Activated T-helper 1 cell treated with anti-CD3 and anti-CD28 coated beads, Interleukin-2, amount 50 U/mL, for 16 hours (primary cell): Measurements from ENCODE around the gene PPP1R10.

Source experiments
- DNase-seq, 2 donors: peaks; one replicate each; pipeline ENCODE4 v3.0.0-alpha.2; 2020; ENCODE audit warnings: low read depth in 1 of 2, low spot score in 1 of 2

Gene PPP1R10

DNA sequence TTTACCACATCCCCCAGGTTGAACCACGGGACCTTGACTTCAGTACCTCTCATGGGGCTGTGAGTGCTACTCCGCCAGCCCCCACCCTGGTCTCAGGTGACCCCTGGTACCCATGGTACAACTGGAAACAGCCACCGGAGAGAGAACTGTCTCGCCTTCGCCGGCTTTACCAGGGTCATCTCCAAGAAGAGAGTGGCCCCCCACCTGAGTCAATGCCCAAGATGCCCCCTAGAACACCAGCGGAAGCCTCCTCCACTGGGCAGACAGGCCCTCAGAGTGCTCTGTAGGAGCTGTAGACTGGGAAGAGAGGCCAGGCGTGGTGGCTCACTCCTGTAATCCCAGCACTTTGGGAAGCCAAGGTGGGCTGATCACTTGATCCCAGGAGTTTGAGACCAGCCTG lies 8.5 kb upstream of the PPP1R10 start:
- DNase-seq, result no peak

DNA sequence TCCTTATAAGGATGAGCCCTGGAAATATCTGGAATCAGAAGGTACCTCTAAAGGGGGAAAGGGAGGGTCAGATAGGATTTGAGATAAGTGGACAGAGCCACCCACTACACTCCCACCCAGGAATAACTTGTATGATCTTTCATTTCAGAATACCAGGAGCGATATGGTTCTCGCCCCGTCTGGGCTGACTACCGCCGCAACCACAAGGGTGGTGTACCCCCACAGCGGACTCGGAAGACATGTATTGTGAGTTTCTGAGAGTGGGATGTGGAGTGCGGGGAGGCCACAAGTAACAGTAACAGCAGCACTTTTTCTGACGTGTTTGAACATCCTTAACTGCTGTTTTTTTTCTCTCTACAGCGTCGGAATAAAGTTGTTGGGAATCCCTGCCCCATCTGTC lies 2.5 kb upstream of the PPP1R10 start:
- no peak for DNase-seq

DNA sequence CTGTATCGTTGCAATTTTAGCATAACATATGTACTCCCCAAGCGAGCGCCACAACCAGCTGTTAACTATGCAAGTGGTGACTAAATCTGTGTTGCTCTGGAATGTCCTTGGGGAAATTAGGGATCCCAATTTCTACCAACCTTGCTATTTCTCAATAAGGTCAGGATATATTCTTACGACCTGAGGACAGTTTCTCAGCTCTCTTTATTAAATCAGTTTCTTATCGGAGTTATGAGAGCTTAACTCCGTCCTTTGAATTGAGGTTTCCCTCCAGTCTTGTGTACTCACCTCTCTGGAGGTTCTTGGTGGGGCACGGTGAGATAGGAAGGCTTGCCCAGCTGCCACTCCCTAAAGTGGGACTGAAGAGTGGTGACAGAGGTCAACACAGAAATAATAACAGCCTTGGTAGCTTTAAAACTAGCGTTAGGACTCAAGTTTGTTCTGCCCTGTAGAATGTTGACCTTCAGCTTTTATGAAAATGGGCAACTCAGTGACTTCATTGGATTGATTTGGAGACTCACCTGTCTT lies 1.3 kb upstream of the PPP1R10 start:
- DNase-seq, result no peak

DNA sequence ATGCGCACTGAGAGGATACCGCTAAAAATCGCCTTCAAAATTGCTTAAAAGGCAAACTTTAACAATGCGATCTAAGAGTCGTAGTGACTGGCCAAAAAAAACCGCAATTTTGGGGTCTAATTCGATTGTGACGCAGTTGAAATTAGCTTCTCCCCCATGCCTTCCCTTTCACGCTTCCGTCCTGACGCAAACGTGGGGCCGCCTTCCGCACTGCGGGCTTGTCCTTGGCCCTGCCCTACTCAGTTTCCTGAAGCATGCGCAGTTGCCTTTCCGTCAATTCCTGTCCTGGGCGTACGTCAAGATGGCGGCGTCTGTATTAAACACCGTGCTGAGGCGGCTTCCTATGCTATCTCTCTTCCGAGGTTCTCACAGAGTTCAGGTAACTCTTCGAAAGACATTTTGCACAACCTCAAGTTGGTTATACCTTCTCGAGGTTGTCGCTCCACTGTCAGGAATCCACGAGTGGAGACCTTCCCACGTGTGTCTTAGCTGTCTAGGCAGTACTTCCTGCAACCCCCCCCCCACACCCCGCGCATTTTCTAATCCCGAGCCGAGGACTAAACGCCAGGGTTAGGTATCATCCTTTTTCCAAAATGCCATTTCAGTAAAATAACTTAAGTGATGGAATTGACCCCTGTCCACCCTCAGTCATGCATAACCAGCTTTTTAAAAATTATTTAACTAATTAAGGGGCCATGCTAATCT lies 674 bp upstream of the PPP1R10 start, which contains the start of gene MRPS18B:
MRPS18B (plus strand) TSS at position 276 of the 705 bp plus-strand sequence; CDS start at position 302, 26 bp downstream.
- peak; percentile 91 to 96 for DNase-seq

DNA sequence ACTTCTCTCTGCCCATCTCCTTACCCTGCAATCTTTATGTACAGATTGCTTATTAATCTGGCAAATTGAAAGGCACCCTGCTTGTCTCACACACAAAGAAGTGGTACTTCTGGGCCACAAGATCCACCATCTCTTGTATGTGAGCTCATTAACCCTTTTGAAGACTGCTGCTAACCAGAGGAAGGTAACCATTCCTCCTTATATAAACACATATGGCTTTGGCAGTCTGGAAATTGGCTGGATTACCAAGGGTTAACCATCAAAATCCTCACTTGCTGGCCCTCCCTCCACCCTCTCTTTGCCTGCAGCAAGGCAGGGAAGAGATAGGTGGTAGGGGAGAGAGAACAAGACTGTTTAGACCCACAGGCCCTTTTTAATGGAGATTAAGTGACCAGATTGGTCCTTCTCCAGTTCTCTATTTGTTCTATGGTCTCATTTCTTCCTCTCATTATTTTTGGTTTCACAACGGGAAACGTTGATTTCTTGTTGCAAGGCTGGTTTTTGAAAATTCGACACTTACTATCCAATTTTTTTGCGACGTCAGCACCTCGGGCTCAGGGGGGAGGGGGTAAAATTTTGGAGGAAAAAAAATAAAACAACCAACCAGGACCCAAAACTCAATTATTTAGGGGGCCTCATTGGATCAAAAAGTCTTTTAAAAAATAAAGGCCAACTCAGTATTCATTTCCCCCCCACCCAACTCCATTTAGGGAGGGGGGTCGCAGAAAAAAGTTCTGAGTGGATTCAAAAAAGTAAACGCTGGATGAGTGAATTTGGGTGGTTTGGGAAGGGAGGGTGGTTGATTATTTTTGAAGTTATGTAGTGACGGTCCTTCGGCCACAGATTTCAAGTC lies 859 bp downstream of the PPP1R10 start:
- DNase-seq, result no peak

DNA sequence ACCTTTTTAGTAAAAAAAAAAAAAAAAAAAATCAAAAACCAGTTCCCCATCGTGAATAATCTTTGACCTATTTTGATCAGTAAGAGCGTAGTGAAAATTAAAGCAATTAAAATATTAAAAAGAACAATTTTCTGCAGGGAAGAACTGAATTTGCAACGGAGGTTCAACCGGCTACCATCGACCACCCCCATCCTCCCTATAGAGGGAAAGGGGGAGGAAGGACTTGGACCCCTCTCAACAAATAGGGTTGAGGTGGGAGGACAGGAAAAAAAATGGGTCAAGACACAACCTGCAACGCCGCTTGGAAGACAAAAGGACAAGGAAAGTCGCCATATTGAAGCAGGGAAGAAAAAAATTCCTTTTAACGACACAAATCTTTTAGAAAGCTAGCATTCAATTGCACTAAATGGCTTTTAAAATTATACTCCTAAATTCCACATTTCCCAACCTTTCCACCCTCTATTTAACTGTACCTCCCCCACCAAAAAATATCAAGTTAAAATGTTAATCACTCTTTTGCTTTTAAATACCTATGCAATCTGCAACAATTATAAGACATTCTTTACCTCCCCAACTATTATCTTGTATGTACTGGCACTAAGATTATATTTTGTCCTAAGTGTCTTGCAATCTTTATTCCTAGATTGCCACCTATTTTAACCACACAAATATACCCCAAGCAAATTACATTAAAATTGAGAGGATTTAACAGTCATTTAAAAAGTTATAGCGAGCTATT lies 1.7 kb downstream of the PPP1R10 start:
- DNase-seq, result no peak

DNA sequence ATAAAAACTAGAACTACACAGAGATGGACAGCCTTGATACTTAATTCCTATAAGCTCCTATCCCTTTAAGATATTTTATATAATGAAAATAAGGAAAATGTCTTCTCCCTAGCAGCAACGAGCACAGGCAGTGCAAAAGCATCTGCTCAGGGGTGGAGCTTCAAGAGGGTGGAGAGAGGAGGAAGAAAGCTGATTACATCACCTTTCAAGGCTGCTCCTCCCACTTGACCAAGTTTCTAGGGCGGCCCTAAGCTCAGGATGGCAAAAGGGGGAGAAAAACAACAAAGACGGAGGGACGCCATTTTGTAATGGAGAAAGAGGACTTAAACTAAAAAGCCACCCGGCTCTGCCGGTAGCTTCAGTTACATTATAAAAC lies 2.2 kb downstream of the PPP1R10 start:
- DNase-seq, result peak; percentile 53 to 71

DNA sequence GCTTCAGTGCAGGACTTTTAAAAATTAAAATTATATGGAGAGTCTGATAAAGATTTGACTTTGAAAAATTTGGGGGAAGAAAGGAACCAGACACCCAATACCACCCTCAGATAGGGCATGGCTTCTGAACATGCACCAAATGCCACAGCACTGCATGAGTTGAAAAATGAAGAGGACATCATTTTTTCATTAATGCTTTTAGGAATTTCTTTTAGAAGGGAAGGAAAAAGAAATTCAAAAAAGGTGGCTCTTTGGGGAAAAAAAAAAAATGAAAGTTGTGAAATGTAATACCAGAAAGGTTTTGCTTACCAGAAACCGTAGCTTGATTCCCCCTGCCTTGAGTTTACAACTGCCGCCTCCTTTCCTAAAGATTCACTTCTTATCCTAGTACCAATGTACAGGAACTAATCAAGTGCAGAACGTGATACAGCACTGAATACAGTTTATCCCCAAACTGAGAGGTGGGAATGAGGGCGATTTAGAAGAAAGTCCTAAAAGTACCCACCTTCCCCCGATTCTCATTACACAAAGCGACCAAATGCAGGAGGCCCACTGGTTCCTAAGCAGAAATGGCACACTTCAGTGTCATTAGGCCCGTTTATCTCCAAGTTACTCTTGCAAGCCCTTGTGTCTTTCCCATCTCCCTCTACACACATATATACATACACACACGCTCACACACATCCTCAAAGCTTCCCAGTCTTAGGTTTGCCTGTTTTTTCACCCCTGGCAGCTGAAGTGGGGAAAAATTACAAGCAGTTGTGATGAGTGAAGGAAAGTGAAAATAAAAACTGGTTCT lies 2.8 kb downstream of the PPP1R10 start:
- no peak for DNase-seq

DNA sequence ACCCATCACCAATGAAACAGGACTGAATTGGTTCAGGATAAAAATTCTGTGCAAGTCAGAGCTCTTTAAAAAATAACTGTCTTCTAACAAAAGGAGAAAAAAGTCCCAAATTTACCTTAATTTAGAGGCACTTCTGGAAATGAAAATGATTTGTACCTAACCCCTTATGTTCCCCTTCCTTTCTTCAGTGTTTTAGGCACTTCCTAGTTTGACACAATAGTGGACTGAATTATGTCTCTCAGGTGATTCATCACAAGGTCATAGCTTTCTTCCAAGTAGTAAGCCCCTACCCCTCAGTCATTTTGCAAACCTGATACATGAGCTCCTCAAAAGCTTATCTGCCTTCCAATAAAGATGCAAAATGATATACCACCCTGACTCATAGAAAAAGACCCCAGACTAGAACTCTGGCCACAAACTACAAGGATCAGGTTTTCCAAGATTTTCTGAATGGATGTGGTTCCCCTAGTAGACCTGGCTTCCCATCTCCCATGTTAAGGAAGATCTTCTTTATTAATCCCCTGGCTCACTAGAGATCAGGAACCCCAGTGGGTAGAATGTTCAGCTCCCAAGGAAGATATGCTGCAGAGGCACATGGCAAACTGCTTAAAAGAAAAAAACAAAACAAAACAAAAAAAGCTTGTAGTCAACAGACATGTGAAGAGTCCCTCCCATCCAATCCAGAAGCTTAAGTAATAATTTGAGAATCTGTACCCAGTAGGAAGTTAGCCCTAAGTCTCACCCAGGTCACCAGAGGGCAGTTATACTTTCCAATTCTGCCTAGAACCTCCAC lies 3.6 kb downstream of the PPP1R10 start:
- no peak for DNase-seq

DNA sequence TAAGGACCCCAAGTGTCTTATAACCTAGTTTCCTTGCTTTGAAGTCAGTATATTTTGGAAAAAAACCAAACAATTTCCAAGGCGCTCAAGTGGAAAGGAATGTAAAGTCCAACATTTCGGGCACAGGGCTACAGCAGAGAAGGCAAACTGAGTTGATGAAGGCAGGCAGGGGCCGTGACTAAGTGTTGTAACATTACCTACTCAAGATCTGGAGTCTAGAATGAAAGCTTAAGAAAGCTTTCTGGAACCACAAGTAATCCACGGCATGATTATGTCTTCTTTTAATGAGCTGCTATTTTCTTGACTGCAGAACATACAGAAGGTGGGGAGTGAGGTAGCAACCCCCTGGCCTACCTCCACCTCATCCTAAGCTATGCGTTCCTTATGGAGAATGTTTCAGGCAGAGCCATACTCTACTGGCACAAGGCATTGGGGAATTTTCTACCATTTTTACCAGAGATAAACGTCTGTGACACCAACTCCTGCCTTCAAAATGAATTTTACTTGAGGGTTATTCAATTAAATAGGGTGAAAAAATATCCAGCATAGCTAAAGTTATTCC lies 4.3 kb downstream of the PPP1R10 start:
- no peak for DNase-seq

DNA sequence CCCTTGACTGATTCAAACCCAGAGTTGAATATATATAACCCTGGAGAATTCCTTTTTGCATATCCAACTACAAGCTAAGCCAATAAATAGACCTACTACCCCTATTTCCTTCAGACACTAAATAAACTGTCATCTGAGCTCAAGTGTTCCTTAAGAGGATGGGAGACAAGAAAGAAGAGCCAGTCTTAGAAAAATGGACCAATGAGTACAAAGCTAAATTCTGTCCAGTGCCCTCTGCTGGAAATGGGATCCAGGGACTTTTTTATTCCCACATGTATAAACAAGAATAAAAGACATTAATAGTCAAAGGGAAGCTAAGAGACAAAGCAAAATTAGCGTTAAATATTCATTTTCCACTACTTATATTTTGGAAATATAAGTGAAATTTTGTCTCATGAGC lies 4.8 kb downstream of the PPP1R10 start:
- DNase-seq, result no peak

DNA sequence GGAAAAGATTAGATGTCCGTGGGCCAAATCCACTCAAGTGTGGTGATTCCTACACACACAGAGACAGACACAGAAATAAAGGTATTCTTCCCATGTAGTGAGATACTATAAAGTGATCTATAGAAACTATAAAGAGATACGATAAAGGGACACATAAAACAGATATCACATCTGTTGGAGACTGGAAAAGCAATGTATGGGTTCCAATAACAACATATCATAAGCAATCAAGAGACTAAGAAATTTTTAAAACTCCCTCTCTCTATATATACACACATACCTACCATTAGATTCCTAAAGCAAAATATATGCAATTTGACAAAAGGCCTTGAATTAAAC lies 5.2 kb downstream of the PPP1R10 start:
- DNase-seq, result no peak

DNA sequence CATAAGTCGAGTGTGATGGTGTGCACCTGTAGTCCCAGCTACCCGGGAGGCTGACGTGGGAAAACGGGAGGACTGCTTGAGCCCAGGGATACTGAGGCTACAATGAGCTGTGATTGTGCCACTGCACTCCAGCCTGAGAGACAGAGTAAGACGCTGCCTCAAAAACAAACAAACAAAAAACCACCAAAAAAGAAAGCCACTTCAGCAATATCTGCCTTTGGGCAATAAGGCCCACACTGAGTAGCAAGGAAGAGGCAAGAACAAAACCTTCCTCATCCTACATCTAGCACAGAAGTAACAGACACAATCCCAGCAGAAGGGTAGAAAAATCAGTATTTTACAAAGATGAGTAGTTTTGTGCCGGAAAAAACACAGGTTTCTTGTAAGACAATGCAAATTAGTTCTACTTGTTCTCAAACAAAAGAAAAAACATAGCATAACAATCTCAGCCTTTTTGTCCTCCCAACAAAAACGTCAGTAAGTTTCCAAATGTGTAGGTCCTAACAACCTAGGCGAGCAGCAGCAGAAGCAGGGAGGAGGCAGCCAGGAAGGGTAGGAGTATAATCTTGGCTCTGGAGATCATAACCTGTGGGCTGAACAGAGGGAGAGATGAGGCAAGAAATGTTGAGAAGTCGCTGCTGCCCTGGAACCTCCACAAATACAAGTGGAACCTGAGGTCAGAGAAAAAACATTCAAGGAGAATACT lies 5.7 kb downstream of the PPP1R10 start:
- DNase-seq, result no peak

DNA sequence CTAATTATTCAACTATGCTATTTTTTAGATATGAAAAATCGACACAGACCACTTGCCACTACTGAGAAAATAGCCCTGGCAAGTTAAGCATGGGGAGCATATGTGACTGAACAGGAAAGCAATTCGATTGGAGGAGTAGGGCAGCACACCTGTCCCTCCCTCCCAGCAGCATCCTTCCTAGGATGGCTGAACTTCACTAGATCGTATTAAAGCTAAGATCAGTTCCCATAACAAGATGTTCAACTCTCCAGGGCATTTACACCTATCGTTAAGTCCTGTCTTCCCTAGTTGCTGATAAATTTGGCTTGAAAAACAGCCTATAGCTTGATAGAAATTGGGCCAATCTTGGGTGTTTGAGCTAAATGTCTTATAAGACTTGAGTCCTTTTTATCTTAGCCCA lies 7.0 kb downstream of the PPP1R10 start:
- DNase-seq, result no peak

DNA sequence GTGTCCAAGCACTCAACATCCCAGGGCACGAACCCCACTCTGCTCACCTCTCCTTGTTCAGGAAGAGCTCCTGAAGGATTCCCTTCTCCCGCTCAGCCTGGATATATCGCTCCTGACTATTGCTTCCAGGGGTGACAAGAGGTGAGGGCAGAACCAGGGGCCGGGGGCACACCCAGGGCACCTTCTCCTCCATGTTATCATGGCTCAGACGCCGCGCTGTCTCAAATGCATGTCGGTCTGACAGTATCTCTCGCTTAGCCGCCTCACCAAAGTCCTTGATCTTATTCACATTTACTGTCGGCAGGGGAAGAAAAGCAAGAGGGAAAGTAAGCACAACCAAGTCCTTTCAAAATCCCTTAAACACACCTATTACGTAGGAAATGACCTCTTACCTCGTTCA lies 13.1 kb downstream of the PPP1R10 start:
- DNase-seq, result no peak

DNA sequence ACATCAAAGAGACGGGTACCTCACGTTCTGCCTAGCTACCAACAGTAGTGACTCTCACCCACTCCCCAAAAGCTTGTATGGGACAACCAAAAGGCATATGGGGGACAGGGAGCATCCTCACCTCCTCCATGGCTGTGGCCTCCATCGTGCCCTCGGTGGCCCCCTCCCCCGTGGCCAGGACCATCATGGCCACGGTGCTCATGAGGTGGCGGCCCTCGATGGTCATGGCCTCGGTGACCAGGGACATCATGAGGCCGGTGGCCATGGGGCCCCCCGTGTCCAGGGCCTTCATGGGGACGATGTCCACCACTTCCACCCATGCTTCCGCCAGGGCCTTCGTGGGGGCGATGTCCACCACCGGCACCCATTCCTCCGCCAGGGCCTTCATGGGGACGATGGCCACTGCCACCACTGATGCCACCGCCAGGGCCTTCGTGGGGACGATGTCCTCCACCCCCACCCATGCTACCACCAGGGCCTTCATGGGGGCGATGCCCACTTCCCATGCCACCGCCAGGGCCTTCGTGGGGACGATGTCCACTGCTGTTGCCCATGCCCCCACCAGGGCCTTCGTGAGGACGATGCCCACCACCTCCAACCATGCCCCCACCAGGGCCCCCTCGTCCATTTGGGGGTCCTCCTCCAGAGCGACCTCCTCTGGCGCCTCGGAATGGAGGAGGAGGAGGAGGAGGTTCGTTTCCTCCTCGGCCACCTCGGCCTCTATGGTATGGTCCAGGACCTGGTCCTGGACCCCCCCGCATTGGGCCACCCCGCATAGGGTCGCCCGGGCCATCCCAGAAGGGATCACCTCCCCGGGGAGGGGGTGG lies 15.0 kb downstream of the PPP1R10 start:
- no peak for DNase-seq

DNA sequence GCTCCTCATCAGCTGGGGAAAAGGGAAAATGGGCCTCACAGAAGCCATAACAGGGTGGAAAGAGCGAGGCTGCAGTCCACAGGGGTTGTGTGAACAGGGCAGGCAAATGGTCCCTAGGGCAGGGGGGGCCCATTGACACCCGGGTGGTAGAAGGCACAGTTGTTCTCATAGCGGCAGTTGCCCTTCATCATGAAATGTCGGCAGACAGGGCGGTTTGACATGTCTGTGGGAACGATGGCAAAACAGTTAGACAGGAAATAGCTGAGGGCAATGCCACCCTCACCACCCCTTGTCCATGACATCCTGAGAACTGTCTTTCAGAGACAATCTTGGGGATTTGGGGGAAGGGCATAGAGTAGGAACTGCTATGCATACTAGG lies 15.6 kb downstream of the PPP1R10 start:
- no peak for DNase-seq

DNA sequence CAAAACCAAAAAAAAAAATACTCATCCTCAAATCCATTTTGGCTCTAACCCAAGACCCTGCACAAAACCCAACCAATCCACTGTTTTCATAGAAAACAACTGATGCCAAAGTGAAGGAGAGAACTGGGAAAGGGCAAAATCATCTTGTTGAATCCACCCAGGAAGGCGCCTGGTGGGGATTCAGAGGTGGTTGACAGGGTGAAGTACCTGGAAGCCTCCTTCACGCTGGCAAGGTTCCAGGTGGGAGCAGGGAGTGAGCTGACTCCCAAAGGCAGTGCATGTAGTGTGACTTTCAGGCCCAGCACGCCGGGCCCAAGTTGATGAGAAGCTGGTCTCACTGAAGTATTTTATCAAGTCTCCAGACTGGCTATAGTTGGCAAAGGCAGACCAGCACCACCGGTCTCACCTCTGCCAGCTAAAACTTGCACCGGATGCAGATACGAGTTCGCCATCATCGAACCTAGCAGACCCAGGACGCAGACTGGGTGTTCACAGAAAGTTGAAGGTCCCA lies 16.5 kb downstream of the PPP1R10 start:
- DNase-seq, result no peak
